Measurements from ENCODE around the gene PTEN. TPM values are rescaled to one million over a fixed set of nuclear protein-coding genes. Genes with fewer than 3 reads are reported as not detected.

The PTEN gene
- total RNA-seq, 4 donors from 2014 or later: 27.9 to 131 (median 68.1) TPM

DNA sequence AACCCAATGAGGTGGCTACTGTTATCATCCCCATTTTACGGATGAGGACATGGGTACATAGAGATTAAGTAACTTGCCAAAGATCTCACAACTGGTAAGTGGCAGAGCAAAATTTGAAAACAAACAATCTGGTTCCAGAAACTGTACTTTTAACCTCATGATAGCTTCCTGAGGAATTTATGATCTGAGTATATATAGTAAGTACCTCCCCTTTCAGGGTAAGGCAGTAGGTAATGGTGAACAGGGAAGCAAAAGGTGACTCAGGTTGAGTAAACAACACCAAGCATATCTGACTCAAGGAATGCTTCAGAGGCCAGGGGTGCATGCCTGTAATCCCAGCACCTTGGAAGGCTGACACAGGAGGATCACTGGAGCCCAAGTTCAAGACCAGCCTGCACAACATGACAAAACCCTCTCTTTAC, 21.2 kb upstream of the PTEN start:
- 67 to 68% methylated on average over 1 of the region's 1 CpG for WGBS, 2 donors
- Histone ChIP-seq H3K4me1 (peaks cover 3 to 51% (median 23%) of the 10 kb centered on the region in 3 donors), H3K36me3 (no peaks in the 10 kb centered on the region), H3K4me3 (no peak overlapping the region), H3K9me3 (no peaks in the 10 kb centered on the region), H3K27me3 (no peaks in the 10 kb centered on the region), H3K27ac (peak overlapping the region in 2 of 4 donors; percentile 29 to 42)
- intact Hi-C loops (cut with DNase I): no loop called here
- DNase-seq: no peak
- no peak for TF ChIP-seq POLR2A (IDR thresholded peaks at IDR 0.05)
- TF ChIP-seq, protein P1, sequence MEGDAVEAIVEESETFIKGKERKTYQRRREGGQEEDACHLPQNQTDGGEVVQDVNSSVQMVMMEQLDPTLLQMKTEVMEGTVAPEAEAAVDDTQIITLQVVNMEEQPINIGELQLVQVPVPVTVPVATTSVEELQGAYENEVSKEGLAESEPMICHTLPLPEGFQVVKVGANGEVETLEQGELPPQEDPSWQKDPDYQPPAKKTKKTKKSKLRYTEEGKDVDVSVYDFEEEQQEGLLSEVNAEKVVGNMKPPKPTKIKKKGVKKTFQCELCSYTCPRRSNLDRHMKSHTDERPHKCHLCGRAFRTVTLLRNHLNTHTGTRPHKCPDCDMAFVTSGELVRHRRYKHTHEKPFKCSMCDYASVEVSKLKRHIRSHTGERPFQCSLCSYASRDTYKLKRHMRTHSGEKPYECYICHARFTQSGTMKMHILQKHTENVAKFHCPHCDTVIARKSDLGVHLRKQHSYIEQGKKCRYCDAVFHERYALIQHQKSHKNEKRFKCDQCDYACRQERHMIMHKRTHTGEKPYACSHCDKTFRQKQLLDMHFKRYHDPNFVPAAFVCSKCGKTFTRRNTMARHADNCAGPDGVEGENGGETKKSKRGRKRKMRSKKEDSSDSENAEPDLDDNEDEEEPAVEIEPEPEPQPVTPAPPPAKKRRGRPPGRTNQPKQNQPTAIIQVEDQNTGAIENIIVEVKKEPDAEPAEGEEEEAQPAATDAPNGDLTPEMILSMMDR (IDR thresholded peaks at IDR 0.05): no peak

DNA sequence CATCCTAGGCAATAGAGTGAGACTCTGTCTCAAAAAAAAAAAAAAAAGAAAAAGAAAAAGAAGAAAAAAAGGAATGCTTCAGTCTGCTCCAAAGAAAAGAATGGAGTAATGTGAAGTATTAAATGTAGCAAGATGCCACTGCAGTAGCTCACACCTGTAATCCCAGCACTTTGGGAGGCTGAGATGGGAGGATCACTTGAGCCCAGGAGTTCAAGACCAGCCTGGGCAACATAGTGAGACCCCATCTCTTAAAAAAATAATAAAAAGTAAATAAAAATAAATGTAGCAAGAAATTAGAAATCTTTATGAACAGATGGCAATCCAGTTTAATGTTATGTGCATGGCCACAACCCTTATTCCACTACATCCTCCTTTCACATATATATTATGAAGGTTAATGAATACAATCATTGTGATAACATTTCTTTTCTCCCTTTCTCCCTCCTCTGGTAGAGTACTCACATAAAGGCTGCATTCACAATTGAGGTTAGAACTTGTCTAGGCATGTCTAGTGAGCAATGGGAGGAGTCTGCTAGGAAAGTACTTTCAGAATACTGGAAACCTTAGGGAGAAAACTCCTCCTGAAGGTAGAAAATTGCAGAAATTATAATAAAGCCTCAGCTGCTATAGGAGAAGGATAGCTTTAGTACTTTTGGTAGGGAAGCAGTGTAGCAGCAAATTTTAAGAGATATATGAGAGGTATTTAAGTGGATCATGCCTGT, 20.5 kb upstream of the PTEN start:
- intact Hi-C loops (cut with DNase I): no loop called here
- Histone ChIP-seq H3K4me1 (peaks cover 0 to 45% (median 19%) of the 10 kb centered on the region in 3 donors), H3K9me3 (no peaks in the 10 kb centered on the region), H3K4me3 (no peak overlapping the region), H3K27me3 (no peaks in the 10 kb centered on the region), H3K36me3 (no peaks in the 10 kb centered on the region), H3K27ac (peak overlapping the region in 1 of 4 donors; percentile 29)
- TF ChIP-seq, protein P1 (IDR thresholded peaks at IDR 0.05): no peak
- TF ChIP-seq POLR2A (IDR thresholded peaks at IDR 0.05): no peak
- no peak for DNase-seq

DNA sequence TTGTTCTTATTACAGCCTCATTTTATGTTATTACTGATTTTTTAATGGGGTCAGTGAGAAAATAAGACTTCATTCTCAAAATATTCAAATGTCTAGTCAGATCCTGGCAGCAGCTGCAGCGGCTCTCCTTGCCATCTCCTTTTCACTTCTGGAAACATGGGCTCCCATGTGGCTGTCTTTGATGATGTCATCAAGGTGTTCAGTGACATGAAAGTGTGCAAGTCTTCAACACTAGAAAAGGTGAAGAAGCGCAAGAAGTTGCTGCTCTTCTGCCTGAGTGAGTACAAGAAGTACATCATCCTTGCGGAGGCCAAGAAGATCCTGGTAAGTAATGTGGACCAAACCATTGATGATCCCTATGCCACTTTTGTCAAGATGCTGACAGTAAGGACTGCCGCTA, 19.7 kb upstream of the PTEN start:
- DNase-seq: no peak
- 97 to 100% methylated on average over 3 to 4 of the region's 4 CpGs for WGBS, 2 donors
- intact Hi-C loops (cut with DNase I): no loop called here

DNA sequence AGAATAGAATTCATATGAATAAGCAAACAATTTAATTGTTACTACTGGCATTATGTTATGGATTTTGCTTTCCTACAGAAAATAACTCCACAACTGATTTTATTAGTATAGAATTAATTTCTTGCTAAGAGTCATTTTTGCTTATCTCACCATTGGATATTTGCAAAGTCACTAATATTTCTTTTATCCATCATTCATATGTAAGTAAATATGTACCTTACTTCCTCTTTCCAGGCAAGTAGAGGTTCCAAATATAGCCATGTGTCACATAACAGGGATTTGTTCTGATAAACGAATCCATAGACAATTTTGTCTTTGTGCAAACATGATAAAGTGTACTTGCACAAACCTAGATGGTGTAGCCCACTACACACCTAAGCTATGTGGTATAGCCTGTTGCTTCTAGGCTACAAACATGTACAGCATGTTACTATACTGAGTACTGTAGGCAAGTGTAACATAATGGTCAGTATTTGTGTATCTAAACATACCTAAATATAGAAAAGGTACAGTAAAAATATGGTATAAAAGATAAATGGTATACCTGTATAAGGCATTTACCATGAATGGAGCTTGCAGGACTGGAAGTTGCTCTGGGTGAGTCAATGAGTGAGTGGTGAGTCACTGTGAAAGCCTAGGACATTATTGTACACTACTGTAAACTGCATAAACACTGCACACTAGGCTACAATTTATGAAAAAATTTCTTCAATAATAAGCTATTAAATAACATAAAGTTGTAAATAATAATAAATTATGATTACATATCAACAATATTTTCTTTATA, 18.4 kb upstream of the PTEN start:
- peaks cover 0 to 48% (median 23%) of the 10 kb centered on the region in 3 donors for H3K4me1 ChIP-seq
- peak overlapping the region in 3 of 4 donors; percentile 35 to 69 (median 54) for H3K27ac ChIP-seq
- DNase-seq: no peak
- no peak overlapping the region for H3K4me3 ChIP-seq
- WGBS, 2 donors: 19 to 20% methylated on average over 1 of the region's 1 CpG
- no peak for TF ChIP-seq POLR2A (IDR thresholded peaks at IDR 0.05)
- TF ChIP-seq, protein P1 (IDR thresholded peaks at IDR 0.05): no peak
- no peaks in the 10 kb centered on the region for H3K9me3 ChIP-seq
- intact Hi-C loops (cut with DNase I): no loop called here
- no peaks in the 10 kb centered on the region for H3K27me3 ChIP-seq
- H3K36me3 ChIP-seq: no peaks in the 10 kb centered on the region

More for the DNA sequence above, 19.7 kb upstream of the PTEN start:
- Histone ChIP-seq H3K36me3 (no peaks in the 10 kb centered on the region), H3K4me3 (no peak overlapping the region), H3K9me3 (no peaks in the 10 kb centered on the region), H3K4me1 (peaks cover 0 to 42% (median 21%) of the 10 kb centered on the region in 3 donors), H3K27ac (no peak overlapping the region), H3K27me3 (no peaks in the 10 kb centered on the region)
- TF ChIP-seq, protein P1 (IDR thresholded peaks at IDR 0.05): no peak
- TF ChIP-seq POLR2A (IDR thresholded peaks at IDR 0.05): no peak

DNA sequence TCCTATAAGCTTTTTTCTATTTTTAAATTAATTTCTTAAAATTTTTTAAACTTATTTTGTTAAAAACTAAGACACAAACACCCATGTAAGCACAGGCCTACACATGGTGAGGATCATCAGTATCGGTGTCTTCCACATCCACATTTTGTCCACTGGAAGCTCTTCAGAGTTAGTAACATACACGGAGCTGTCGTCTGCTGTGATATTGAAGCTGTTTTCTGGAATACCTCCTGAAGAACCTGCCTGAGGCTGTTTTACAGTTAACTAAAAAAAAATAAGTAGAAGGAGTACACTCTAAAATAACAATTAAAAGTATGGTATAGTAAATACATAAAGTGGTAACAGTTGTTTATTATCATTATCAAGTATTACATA, 17.8 kb upstream of the PTEN start:
- WGBS, 2 donors: 66 to 76% methylated on average over 3 of the region's 3 CpGs
- Histone ChIP-seq H3K36me3 (no peaks in the 10 kb centered on the region), H3K27ac (peak overlapping the region in 2 of 4 donors; percentile 6 to 43), H3K27me3 (no peaks in the 10 kb centered on the region), H3K4me3 (no peak overlapping the region), H3K4me1 (peaks cover 0 to 48% (median 23%) of the 10 kb centered on the region in 3 donors), H3K9me3 (no peaks in the 10 kb centered on the region)
- no peak for DNase-seq
- TF ChIP-seq POLR2A (IDR thresholded peaks at IDR 0.05): no peak
- TF ChIP-seq, protein P1 (IDR thresholded peaks at IDR 0.05): no peak
- intact Hi-C loops (cut with DNase I): no loop called here

Measured in esophagus squamous epithelium (tissue), 5 donors.